Activated naive CD4-positive, alpha-beta T cell treated with anti-CD3 and anti-CD28 coated beads, Interleukin-2, amount 10 ng/mL, durations not matched to agents 7 days and 5 days (primary cell): ENCODE data around the gene TET2.

Experiments
- CTCF ChIA-PET: fragments of 350-600 bp; sonication (Branson Sonifier 250); formaldehyde crosslinking; loops from one replicate; lab custom pipeline; 2021; ENCODE audit warnings: antibody characterized with exemption; lab: Charles Lee
- DNase-seq: peaks from one replicate; pipeline ENCODE4 v3.0.0-alpha.2; 2020
- H3K27ac Mint-ChIP-seq: one replicate; pipeline ENCODE4 v1.8.0; 2021; ENCODE audit warnings: mild to moderate bottlenecking, moderate library complexity, mixed read lengths
- H3K27me3 Mint-ChIP-seq: one replicate; pipeline ENCODE4 v1.8.0; 2021; ENCODE audit warnings: mild to moderate bottlenecking, mixed read lengths
- H3K36me3 Mint-ChIP-seq: one replicate; pipeline ENCODE4 v1.8.0; 2021; ENCODE audit warnings: mixed read lengths
- H3K4me1 Mint-ChIP-seq: one replicate; pipeline ENCODE4 v1.8.0; 2021; ENCODE audit warnings: mixed read lengths
- H3K4me3 Mint-ChIP-seq: one replicate; pipeline ENCODE4 v1.8.0; 2021; ENCODE audit warnings: mild to moderate bottlenecking, moderate library complexity, mixed read lengths
- H3K9me3 Mint-ChIP-seq: one replicate; pipeline ENCODE4 v1.8.0; 2021; ENCODE audit warnings: mixed read lengths

Gene TET2

DNA sequence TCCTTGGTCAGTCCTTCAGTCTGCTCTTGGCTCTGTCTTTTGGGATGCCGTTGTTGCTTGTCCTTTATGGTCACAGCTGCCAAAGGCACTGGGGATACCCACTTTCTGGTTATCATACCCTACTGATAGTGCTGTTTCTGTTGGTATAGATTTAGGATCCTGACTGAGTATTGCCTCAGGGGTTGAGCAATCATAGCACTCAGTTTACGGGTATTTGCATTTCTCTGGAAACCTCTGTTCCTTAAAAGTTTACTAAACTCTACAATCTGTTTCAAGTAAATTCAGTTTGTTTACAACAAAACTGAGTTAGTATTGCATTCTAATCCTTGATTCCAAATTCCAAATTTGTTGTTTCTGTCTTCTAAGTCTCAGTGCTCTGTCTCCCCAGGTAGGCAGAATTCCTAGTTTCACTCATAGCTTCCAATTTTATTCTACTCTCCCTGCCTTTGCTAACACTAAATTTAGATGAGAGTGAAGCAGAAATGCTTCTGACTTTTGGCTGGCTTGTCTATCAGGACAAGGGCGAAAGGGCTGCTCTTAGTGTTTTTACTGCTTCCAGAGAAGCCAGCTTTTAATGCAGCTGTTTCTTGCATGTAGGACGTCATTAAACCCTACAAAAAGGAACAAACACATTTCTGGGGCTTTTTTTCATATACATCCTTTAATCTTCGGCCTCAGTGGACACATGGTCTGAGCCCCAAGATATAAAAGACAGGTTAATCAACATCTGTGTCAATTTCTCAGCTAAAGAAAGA is 17.2 kb upstream of the TET2 start:
- Mint-ChIP-seq H3K9me3 (no peaks in the 10 kb centered on the region), H3K27me3 (no peaks in the 10 kb centered on the region), H3K4me3 (no peak overlapping the region), H3K36me3 (no peaks in the 10 kb centered on the region), H3K4me1 (no peaks in the 10 kb centered on the region), H3K27ac (no peak overlapping the region)
- DNase-seq, result no peak
- CTCF ChIA-PET, result no interaction called here

DNA sequence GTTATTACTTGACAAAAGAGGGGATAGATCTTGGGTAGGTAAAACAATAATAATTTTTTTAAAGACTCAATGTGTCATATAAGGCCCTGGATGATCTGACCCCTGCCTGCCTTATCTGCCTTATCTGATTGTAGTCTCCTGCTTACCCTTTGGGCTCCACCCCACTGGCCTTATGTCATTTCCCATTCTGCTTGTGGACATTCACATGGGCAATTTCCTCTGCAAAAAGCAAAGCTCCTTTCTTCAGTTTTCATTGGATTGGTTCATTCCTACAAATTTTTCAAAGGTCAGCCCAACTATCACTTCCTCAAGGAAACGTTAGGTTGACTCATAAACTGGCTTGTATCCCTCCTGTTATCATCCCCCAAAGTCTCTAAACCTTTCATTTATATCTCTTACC is 15.7 kb upstream of the TET2 start:
- CTCF ChIA-PET, result interaction anchor here (1.1 kb wide), 1 partner anchor 10 kb away, joined by 5 read pairs; no protein-coding TSS in a partner anchor
- Mint-ChIP-seq H3K4me1 (no peaks in the 10 kb centered on the region), H3K27ac (no peak overlapping the region), H3K4me3 (no peak overlapping the region), H3K9me3 (no peaks in the 10 kb centered on the region), H3K36me3 (no peaks in the 10 kb centered on the region), H3K27me3 (no peaks in the 10 kb centered on the region)
- DNase-seq, result no peak

DNA sequence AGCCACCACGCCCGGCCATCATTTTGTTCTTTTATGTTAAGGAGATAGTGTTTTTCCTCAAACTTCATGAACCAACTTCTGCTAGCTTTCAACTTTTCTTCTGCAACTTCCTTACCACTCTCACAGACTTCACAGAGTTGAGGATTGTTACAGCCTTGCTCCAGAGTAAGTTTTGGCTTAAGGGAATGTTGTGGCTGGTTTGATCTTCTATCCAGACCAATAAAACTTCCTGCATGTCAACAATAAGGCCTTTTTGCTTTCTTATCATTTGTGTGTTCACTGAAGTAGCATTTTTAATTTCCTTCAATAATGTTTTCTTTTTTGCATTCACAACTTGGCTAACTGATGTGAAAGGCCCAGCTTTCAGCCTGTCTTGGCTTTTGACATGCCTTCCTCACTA is 12.7 kb upstream of the TET2 start:
- Mint-ChIP-seq H3K36me3 (no peaks in the 10 kb centered on the region), H3K27me3 (no peaks in the 10 kb centered on the region), H3K27ac (no peak overlapping the region), H3K4me1 (peaks cover 3% of the 10 kb centered on the region), H3K4me3 (no peak overlapping the region), H3K9me3 (no peaks in the 10 kb centered on the region)
- DNase-seq, result no peak
- CTCF ChIA-PET, result no interaction called here

DNA sequence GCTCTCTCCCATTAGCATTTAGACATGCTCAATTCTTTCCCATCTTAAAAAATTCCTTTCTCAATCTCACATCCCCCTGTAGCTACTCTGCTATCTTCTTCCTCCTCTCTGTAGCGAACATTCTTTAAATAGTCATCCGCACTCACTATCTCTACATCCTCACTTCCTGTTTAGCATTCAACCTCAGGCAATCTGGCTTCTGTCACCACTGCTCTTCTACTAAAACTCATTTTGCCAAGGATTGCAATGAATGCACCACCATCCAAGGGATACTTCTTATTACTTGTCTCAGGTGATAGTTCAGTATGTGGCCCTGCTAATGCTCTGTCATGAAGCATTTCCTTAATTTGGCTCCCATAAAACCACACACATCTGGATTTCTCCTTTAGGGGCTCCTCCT is 10.9 kb upstream of the TET2 start:
- no peaks in the 10 kb centered on the region for H3K36me3 Mint-ChIP-seq
- H3K9me3 Mint-ChIP-seq, result no peaks in the 10 kb centered on the region
- peaks cover 3% of the 10 kb centered on the region for H3K4me1 Mint-ChIP-seq
- DNase-seq, result no peak
- no peaks in the 10 kb centered on the region for H3K27me3 Mint-ChIP-seq
- CTCF ChIA-PET, result no interaction called here
- no peak overlapping the region for H3K27ac Mint-ChIP-seq
- no peak overlapping the region for H3K4me3 Mint-ChIP-seq

DNA sequence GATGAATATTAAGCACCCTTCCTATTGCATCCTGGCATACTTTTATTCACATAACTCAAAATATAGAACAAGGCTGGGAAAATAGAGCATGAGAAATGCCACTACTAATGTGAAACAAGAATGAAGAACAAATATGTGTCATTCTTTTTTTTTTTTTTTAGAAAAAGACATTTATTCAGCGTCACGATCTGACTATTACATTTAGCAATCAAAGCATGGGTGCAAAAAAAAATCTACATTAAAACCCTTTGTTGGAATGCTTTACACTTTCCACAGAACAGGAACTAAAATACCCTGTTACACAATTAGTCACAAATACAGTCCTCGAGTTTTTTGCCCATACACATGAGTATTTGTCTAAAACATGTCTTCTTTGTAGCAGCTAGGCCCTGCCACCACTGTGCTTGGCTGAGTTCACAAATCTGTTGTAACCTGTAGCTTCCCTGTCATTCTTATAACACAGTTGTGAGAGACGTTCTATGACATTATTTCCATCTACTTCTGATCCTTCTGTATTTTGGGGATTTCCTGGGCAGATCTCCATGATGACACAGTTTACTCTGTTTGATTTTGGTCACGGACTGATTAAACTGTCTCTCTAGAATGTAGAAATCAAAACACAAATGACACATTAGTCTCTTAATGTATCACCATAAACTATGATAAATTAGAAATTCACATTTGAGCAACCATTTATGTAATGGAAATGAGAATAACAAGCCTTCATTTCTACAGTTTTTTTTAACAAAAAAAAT is 9.4 kb upstream of the TET2 start:
- no peaks in the 10 kb centered on the region for H3K27me3 Mint-ChIP-seq
- H3K4me1 Mint-ChIP-seq, result peaks cover 5% of the 10 kb centered on the region
- no peaks in the 10 kb centered on the region for H3K36me3 Mint-ChIP-seq
- H3K9me3 Mint-ChIP-seq, result no peaks in the 10 kb centered on the region
- H3K4me3 Mint-ChIP-seq, result no peak overlapping the region
- CTCF ChIA-PET, result interaction anchor here (0.9 to 1.3 kb wide), 2 partner anchors 18 to 335 kb away, joined by 4 read pairs; no protein-coding TSS in a partner anchor
- no peak for DNase-seq
- no peak overlapping the region for H3K27ac Mint-ChIP-seq

DNA sequence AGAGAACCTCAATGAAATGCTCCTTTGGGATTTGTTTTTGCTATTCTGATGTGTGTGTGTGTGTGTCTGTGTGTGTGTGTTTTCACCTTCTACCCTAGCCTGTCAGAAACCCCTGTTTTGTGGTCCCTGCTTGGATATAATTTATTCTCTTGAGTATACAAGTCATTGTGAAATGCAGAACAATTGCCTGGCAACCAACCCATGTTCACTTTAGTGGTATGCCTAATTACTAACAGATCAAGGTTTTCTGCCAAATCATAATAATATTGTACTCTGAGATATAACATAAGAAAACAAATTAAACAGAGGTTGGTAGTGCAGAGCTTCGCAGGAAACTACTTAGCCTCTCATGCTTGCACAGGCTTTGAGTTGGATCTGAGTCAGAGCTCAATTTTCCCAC is 7.0 kb upstream of the TET2 start:
- CTCF ChIA-PET, result interaction anchor here (1.3 to 3.8 kb wide), 3 partner anchors 303 to 335 kb away, joined by 5 to 26 read pairs (median 21); partner anchors contain the start of gene PPA2
- H3K9me3 Mint-ChIP-seq, result no peaks in the 10 kb centered on the region
- no peak overlapping the region for H3K4me3 Mint-ChIP-seq
- H3K27me3 Mint-ChIP-seq, result no peaks in the 10 kb centered on the region
- H3K4me1 Mint-ChIP-seq, result peaks cover 10% of the 10 kb centered on the region
- no peak overlapping the region for H3K27ac Mint-ChIP-seq
- DNase-seq, result no peak
- H3K36me3 Mint-ChIP-seq, result no peaks in the 10 kb centered on the region

DNA sequence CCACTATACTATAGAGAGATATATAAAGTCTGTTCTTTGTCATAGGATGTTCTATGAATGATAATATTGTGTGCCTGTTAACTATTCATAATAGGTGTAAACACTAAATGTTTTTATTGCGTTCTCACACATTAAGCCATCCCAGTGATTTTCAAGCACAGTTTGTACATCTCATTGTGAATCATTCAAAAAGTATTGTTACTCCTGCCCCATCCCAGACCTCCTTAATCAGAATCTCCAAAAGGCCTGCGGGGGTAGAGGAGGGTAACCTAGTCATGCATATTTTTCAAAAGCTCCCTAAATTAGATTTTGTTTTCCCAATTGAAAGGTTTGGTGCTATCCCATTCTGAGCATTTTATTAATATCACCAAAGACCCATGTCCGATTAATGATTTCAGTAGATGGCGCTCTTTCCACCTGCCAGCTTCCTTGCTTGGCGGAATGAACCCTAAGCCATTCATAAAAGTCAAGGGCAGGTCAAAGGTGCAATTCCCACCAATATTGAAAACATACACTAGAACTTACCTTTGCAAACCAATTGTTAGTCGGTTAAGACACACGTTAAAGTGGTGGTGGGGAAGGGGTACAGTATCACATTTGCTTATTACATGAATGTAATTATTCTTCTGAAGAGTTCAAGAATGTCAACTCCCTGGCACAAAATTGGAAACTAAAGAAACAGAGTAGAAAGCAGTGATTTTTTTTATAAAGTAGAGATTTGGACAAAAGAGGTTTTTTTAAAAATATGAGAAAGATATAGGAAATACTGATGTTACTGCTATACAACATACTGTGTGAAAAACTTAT is 5.8 kb upstream of the TET2 start:
- peak; percentile 60 for DNase-seq
- peaks cover 6% of the 10 kb centered on the region for H3K27me3 Mint-ChIP-seq
- CTCF ChIA-PET, result interaction anchor here (0.6 to 3.8 kb wide), 8 partner anchors 9 to 526 kb away, joined by 3 to 26 read pairs (median 5); partner anchors contain the start of gene PPA2
- H3K27ac Mint-ChIP-seq, result no peak overlapping the region
- H3K36me3 Mint-ChIP-seq, result no peaks in the 10 kb centered on the region
- H3K9me3 Mint-ChIP-seq, result no peaks in the 10 kb centered on the region
- H3K4me3 Mint-ChIP-seq, result no peak overlapping the region
- peaks cover 19% of the 10 kb centered on the region for H3K4me1 Mint-ChIP-seq

DNA sequence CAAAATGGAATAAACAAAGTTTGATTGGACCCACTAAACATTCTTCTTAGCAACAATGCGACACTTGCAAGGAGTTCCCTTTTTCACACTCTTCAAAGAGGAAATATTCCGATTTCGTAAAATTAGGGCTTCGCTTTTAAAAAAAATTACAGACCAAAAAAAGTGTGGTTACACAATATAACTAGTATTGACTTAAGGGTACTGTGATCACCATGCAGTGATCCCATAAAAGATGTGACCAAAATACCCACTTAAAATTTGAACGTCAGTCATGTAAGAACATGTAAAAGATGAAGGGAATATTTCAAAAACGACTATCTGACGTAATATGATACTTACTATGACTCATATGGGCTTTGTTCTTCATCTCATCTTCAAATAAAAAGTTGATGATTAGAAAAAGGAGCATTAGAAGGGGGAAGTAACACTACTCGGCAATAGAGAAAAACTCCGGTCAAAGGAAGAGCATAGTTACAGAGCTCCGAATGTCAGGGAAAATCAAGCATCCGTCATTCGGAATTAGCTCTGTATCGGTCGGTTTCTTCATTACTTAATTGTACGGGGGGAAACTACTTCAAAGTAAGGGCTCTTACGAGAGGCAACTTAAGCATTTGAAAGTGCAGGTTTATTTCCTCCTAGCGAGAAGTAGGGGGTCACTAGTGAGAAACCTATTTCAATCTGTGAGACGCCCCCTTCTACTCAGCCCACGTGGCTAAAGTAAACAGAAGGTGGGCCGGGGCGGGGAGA is 1.3 kb upstream of the TET2 start:
- CTCF ChIA-PET, result interaction anchor here (1.2 kb wide), 1 partner anchor 328 kb away, joined by 3 read pairs; the partner anchor contains the start of gene PPA2
- no peak for DNase-seq
- peak overlapping the region; percentile 84 for H3K27ac Mint-ChIP-seq

DNA sequence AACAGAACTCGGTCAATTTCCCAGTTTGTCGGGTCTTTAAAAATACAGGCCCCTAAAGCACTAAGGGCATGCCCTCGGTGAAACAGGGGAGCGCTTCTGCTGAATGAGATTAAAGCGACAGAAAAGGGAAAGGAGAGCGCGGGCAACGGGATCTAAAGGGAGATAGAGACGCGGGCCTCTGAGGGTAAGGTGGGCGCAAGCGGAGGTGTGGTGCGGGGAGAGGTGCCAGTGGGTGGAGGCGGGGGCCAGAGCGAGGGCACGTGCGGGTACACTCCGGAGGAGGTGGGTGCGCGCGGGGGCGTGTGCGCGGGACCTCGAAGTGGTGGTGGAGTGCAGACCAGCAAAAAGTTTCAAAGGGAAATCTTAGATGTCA is 787 bp upstream of the TET2 start:
- DNase-seq, result peak; percentile 55
- Mint-ChIP-seq H3K9me3 (no peaks in the 10 kb centered on the region), H3K36me3 (peaks cover 11% of the 10 kb centered on the region), H3K27me3 (peaks cover 8% of the 10 kb centered on the region), H3K27ac (peak overlapping the region; percentile 84), H3K4me1 (peaks cover 40% of the 10 kb centered on the region), H3K4me3 (peak overlapping the region; percentile 96)
- CTCF ChIA-PET, result no interaction called here

More for the DNA sequence above, 1.3 kb upstream of the TET2 start:
- Mint-ChIP-seq H3K9me3 (no peaks in the 10 kb centered on the region), H3K4me1 (peaks cover 38% of the 10 kb centered on the region), H3K36me3 (peaks cover 9% of the 10 kb centered on the region), H3K4me3 (peak overlapping the region; percentile 96), H3K27me3 (peaks cover 8% of the 10 kb centered on the region)

DNA sequence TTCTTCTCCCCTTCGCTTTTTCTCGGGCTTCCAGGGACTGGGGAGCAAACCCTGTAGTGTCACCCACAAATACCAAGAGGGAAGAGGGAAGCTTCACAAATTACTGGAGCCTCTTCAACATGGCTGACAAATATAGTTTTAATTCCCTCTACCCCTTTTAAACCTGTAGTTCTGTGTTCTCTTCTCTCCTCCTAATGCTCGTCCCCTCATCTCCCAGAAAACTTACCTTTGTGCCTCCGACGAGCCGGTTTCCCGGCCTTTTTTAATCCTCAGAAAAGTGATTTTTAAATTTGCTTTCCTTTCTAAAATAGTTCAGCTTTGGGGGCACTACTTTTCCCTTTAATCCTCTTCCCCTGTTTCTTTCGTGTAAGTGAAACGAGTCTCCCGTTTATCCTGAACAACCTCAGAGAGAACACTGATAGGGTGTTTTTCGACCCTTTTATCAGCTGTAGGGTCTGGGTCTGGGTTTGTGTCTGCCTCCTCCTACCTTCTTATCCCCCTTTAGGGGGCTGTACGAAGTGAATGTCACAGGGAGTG is 408 bp downstream of the TET2 start:
- Mint-ChIP-seq H3K27ac (peak overlapping the region; percentile 98), H3K4me1 (peaks cover 37% of the 10 kb centered on the region), H3K4me3 (peak overlapping the region; percentile 96), H3K36me3 (peaks cover 11% of the 10 kb centered on the region), H3K27me3 (peaks cover 8% of the 10 kb centered on the region), H3K9me3 (no peaks in the 10 kb centered on the region)
- no peak for DNase-seq
- CTCF ChIA-PET, result interaction anchor here (1.2 kb wide), 1 partner anchor 326 kb away, joined by 9 read pairs; the partner anchor contains the start of gene PPA2

DNA sequence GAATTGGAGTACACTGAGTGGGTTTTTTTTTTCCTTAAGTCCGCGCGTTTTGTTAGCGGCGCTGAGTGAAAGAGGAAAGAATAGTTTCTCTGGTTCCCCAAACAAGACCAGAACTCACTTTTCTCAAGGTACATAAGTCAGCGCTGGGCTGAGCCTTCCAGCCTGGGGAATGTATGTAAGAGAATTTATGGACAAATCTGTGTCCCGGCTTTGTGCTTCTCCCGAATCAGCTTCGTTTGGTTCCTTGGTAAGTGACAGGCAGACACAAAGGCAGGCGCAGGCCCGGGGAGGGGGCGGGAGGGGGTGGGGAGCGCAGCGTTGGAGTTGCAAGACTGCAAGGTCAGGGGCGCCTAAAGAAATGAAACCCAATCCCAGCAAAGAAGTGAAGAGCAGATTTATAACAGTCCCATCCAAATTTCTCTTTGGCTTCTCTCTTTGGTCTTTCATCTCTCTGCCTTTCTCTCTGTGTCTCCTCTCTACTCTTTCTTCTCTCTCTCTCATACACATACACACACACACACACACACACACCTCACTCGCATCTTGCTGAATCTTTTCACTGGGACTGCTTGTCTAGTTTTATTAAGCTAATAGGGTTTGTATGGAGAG is 981 bp downstream of the TET2 start:
- Mint-ChIP-seq H3K4me3 (peak overlapping the region; percentile 96), H3K36me3 (peaks cover 11% of the 10 kb centered on the region), H3K27ac (peak overlapping the region; percentile 98), H3K4me1 (peaks cover 37% of the 10 kb centered on the region), H3K27me3 (peaks cover 8% of the 10 kb centered on the region), H3K9me3 (no peaks in the 10 kb centered on the region)
- CTCF ChIA-PET, result interaction anchor here (1.2 kb wide), 1 partner anchor 326 kb away, joined by 9 read pairs; the partner anchor contains the start of gene PPA2
- peak; percentile 46 for DNase-seq

DNA sequence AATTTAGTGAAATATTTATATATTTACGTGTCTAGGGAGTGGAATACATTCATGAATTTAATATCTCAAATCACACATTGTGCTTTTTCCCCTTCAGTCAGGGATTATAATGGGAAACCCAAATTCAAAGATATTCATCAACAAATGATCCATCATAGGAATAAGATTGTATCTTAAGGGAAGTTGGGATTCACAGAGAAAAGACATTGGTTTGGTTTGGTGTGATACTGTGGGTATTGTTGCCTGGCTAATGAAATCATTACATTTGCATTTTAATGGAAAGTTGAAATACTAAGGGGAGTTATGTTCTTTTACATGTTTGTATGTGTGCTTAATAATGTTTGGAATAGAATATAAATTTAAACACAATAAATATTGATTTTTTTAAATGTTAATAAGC is 1.7 kb downstream of the TET2 start:
- Mint-ChIP-seq H3K9me3 (no peaks in the 10 kb centered on the region), H3K4me3 (peak overlapping the region; percentile 96), H3K27me3 (peaks cover 8% of the 10 kb centered on the region), H3K4me1 (peaks cover 37% of the 10 kb centered on the region), H3K27ac (no peak overlapping the region), H3K36me3 (peaks cover 11% of the 10 kb centered on the region)
- no peak for DNase-seq
- CTCF ChIA-PET, result no interaction called here

DNA sequence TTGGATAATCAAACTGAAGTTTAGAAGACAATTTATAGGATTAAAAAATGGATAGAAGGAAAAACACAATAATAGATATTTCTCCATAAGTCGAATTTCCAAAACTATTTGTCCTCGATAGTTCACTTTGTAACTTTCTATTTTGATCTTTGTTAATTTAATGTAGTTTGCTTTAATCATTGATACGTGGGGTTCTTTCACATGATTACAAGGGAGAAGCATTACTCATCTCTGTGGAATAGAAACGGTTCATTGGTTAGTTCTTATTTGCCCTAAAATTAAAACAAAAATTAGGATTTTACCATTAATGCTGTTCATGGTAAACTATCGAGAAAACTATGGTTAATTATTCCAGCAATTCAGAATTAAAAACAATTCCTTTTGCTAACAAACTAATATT is 2.1 kb downstream of the TET2 start:
- H3K27ac Mint-ChIP-seq, result no peak overlapping the region
- no peaks in the 10 kb centered on the region for H3K9me3 Mint-ChIP-seq
- H3K4me3 Mint-ChIP-seq, result peak overlapping the region; percentile 28
- CTCF ChIA-PET, result no interaction called here
- H3K27me3 Mint-ChIP-seq, result peaks cover 8% of the 10 kb centered on the region
- DNase-seq, result no peak
- H3K4me1 Mint-ChIP-seq, result peaks cover 37% of the 10 kb centered on the region
- H3K36me3 Mint-ChIP-seq, result peaks cover 11% of the 10 kb centered on the region
